Stimulated activated CD4-positive, alpha-beta T cell treated with anti-CD3 and anti-CD28 coated beads, Interleukin-12 subunit alpha, Interleukin-12 subunit beta, amount 100 ng/mL, for 24 hours (primary cell): Measurements from ENCODE around the gene PEX11A.

Experiments used
- DNase-seq, 2 experiments: peaks; one replicate each; pipeline ENCODE4 v3.0.0-alpha.2; 2020; ENCODE audit warnings: low read depth in 2 of 2

PEX11A gene

DNA sequence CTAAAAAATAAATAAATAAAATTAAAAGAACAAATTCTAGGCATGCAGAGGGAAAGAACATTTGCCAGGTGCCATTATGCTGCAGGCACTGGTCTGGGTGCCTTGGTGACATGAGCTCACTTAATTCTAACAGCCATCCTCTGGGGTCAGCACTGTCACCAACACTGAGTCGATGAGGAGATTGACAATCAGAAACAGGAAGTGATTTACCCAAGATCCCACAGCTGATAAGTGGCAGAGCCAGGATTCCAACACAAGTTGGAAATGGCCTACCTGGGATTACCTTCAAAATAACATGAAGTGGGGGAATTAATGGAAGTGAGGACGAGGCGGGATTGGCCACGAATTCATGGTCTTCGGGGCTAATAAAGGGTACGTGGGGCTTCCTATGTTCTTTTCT is 14.9 kb downstream of the PEX11A start:
- no peak for DNase-seq

DNA sequence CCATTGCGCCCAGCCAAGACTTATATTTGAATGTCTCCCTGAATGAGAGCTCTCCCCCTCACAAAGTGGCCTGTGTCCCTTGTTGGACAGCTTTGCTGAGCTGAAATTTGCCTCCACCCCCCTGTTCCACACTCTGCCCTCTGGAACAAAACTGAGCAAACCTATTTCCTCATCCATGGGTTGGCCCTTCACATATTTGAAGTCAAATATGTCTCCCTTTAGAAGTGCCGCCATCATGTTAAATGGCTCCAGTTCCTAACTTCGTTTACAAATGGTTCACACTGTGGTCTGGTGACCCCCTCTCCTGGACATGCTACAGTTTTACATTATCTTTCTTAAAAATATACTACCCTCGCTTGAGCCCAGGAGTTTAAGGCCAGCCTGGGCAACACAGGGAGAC is 16.0 kb downstream of the PEX11A start:
- no peak for DNase-seq

DNA sequence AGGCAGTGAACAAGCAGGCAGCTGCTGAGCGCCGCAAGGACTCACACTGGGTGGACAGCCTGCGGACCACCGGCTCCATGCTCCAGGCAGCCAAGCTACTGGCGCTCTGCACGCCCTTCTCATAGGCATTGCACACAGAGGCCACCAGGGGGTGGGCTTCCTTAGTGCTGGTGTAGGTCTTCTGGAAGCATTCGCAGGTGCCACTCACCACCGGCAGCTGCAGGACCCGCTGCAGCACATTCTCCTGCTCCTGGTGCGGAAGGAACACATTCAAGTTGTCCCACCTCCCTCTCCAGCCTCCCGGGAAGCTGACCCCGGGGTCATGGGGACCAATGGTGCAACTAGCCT is 17.4 kb downstream of the PEX11A start:
- no peak for DNase-seq

DNA sequence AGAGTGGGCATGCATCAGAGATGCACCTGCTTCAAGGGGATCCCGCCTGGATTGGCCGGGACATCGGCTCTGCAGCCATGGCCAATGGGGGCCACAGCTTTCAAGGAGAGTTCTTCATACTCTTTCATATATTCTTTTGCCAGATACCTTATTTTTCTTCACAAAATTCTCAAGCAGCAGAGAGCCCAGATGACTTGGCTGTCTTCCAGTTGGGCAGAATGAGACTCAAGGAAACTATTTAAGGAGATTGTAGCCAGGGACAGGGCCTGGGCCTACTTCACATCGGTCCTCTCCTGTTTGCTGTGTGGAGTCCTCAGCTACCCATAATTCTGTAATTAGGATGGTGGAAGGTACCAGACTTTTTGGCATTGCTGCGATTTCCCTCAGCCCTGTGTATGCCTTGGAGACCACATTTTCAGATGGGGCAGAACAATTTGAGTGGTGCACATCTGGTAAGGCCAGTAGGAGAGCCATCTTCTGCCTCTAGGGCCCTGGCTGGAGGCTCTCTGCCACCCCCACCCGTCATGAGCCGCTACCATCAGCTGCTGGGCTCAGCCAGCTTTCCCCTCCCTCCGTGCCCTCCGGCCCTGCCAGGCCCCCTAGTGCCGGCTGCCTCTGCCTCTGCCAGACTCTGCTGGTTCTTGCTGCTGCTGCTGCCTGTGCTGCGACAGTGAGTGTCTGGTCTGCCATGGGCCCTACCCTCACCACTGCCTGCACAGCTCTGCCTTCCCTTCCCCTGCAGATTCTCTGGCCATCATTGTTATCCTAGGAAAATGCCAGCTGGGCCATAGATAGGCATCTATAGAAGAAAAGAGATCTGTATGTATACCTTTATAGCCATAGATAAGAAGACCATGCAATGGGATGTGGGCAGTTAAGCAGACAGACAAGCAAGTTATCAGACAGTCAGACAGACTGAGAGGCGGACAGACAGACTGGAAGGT is 18.1 kb downstream of the PEX11A start:
- no peak for DNase-seq

DNA sequence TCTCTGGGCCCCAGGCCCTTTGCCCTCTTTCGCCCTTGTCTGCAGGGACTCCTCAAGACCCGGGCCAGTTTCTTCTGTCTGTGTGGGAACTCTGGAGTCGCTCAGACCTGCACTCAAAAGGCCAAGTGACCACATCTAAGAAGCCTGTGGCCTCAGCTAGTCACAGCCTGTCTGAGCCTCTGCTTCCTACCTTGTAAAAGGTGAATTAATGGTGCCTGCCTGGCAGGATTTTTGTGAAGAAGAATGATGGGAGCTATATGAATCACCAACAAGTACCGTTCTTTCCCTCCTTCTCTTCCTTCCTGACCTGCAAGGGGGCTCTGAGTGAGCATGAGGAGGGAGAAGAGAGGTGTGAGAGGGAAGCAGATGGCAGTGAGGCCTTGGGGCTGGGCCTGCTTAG is 18.9 kb downstream of the PEX11A start:
- DNase-seq: no peak

DNA sequence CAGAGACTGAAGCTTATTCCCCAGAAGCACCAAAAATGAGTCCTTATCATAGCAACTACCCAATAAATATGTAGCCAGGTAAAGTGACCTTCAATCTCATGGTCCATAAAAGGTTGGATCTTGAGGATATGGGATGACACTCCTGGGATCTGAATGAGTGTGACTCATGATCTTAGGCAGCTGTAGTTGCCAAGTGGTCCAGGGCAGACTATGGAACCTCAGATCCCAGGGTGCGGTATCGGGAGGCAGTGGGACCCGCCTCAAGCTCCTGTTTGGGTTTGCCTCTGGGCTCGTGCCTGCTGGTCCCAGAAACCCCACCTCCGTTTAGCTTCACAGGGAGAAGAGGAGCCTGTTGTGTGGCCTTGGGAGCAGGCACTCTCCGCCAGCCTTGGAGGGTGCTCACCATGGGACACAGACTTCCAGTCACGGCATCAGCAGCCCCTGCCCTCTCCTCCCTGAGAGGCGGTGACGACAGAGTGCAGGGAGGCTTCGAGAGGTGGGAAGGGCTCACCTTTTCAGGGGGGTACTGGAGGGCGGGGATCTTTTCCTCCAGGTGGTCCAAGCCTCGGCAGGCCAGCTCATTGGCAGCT is 19.5 kb downstream of the PEX11A start:
- DNase-seq: no peak

DNA sequence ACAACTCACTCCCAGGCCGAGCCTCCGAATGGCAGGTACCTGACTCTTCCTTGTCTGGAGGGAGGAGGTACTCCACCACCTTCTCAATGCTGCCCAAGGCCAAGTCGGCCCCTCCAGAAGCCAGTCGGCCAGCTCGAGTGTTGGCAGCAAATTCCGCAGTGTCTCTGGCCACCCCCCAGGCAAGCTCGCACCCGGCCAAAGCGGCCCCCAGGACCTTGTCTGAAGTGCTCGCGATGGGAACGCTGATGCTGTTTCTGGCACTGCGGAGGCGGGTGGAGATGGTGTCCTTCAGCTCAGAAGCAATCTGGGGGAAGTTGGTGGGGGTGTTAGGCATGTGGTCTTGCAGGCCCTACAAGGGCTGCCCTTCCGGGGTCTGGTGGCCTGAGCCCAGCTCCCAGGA is 20.6 kb downstream of the PEX11A start:
- DNase-seq: no peak

DNA sequence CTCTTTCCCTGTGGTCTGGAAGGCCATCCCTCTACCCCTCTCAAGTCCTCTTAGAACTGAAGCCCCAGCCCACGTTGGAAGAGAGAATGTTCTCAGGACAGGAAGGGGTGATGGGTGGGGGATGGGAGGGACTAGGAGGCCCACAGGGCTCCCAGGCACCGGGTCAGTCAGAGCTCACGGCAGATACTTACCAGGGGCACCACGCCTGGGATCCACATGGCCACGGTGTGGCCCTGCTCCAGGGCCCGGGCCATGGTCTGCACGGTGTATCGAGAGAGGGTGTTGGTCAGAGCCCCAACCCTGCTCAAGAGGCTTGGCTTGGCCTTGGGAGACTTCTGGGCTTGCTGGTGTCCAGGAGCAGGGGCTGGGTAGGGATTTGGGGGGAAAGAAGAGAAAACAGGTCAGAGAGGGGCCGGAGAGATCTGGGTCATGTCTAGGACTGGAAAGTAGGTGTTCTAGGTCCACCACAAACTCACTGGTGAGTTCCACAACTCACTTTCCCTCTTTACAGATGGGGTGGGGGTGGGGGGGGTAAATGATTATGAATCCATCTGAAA is 21.2 kb downstream of the PEX11A start:
- no peak for DNase-seq

DNA sequence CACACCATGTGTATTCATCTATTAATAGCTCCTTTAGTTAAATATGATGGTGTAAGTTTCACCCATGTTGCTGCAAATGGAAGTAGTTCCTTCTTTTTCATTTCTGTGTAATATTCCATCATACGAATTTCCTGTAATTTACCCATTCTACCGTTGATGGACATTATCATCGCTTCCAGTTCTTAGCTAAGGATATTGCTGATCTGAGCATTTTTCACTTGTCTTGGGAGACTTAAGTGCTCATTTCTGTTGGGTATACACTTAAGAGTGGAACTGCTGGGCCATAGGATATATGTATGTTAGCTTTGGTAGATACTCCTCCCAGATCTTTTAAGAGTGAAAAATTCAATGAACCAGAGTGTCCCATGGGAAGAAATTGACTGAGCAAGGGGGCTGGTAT is 22.4 kb downstream of the PEX11A start:
- DNase-seq: no peak

DNA sequence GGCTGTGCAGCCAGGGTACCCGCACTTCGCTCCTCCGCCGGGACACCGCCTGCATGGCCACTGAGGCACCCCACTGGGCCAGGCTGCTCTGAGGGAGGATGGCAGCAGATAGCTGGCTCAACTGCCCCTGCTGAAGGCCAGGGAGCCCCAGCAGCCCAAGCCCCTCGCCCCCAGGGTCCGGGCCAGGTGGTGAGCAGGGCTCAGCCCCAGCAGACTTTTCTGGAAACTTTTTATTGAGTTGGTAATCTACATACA is 22.9 kb downstream of the PEX11A start:
- no peak for DNase-seq

DNA sequence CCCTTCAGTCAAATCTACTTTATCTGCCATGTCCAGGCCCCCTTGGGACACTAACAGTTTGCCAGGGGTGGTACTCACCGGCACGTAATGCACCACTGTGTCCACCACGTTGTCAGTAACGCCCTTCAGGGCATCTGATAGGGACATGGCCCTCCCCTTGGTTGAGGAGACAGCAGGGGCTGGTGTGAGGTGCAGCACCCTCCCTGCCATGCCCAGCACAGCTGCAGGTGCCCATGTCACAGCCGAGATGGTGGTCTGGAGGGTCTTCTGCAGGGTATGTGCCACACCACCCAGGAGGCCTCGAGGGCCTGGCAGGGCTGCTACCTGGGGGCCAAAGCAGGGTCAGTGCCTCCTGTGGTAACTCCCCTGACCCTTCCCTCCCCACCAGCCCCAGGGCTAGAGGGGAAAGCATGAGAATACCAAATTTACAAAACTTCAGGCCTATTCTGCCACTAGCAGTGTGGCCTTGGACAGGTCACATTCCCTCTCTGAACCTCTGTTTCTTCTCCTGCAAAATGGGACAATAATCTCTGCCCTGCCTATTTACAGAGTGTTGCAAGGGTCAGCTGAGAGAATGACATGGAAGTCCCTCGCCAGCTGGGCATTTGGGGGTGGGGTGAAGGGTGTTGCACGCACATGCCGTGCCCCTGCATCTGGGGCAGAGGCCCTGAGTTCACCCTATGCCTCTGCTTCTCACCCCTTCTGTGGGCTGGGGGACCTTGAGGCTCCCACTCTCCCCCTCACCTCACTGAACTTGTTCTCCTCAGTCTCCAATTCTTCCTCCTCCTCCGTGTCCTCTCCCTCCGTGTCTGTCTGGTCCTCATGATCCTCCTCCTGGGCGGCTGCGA is 23.5 kb downstream of the PEX11A start:
- DNase-seq: no peak

DNA sequence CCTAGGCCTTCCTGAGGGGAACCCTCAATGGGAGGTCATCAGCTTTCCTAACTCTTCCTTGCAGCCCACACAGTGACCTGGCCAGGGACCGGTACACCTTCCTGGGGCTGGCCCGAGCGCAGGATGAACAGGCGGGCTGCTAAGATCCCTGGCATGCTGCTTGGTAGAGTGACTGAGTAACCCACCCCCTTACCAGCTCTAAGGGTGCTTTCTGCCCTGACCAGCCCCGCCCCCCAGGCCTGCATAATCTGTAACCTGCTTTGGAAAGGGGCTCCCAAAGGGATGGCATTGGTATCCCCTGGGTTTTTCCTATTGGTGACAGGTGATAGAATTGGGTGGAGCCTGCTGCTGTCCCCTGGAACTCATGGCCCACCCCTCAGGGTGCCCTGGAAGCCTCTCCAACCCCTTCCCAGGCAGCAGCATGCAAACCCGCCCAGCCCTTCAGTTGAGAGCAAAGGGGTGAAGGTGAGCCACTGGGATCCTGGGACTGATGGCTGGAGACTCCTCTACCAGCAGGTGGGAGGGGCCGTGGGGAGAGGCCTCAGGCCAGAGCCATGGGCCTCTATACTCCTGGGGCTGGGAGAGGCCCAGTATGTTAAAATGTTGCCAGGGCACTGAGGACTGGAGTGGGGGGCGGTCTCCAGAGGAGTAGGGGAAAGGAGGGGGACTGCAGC is 24.2 kb downstream of the PEX11A start:
- no peak for DNase-seq

DNA sequence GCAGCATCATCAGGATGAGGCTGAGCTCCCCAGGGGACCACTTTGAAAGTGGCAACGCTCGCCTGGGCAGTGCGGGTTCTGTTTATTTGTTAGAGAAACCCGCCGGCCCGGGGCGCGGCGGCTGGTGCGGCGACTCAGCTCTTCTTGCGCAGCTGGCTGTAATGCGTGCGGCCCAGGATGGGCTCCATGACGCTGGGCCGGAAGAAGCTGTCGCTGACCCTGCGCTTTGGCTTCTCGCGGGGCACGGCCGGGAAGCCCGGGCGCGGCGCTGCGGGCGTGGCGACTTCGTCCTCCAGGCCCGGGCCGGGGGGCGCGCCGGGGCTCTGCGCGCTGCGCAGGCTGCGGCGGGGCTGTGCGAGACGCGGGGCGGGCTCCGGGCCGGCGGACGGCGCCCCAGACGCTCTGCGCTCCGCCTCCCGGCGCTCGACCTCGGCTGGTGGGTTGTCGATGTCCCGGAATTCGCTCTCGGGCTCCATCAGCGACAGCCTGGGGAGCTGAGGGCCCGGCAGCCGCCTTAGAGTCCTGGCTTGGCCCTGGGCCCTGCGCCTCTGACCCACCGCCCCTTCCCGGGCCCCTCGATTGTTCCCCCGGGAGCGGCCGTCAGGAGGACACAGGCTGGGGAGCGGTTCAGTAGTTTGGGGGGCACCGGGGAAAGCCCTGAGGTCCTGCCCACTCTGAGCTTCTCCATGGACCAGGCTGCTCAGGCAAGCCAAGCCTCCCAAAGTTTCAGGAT is 24.9 kb downstream of the PEX11A start:
- DNase-seq: no peak

DNA sequence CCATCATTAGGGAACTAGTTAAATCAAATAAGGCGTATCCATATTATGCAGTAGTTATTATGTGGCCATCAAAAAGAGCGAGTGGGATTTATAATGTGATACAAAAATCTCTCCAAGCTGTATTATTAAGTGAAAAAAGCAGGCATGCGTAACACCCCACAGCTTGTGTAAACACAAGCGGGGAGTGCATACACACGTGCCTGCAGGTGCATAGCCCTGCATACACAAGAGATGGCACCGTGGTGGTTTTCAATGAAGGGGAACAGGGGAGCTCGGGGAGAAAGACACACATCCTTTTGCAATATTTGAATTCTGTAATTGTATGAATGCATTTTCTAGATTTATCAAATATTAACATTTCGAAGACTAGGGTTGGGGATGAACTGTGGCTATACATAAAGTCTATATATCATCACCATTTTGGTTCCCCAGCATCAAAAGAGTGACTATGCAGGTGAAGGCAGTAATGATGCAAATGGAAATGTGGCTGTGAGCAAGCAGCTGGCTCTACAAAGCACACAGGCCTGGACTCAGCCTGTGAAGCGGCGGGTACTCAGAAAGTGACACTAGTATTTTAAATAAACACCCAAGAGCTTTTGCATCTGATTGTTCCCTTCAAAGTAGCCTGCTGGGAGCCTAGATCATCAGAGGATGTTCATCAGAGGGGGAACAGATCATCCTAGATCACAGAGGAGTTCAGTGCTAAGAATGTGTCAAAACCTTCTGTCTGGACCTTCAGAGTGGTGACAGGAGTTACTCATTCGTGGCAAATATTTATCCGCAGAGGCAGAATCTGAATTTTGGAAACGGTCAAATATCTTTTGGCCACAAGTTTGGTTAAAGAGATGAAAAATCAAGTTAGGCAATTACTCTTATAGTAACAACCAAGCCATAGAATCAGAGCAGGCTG is 25.9 kb downstream of the PEX11A start:
- DNase-seq: no peak

DNA sequence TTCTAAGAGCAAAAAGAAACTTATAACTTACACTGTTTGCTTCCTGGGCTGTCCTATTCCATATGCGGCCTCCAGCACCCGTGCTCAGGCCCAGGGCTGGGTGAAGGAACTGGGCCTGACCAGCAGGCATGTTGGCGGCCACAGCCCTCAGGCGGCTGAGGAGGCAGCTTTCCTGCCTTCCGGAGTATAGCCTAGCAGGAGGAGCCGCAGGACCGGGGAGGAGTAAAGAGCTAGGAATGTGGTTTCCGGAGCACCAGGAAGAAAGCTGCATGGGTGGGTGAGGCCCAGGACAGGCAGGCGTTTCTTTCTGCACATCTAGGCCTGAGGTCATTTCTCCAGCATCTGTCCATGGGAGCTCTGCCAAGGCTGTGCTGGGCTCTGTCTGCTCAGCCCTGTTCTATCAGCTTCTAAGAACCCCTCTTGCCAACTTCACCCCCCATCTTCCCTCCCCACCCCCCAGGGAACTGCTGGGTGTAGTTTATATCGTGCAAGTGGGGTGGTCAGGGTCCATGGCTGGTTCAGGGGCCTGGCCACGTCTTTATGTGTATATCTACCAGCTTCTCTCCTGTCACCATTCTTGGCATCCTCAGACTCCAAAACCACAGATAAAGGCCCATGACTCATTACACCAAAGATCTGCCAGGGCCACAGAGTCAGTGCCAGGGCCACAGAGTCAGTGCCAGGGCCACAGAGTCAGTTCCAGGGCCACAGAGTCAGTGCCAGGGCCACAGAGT is 27.5 kb downstream of the PEX11A start:
- no peak for DNase-seq

DNA sequence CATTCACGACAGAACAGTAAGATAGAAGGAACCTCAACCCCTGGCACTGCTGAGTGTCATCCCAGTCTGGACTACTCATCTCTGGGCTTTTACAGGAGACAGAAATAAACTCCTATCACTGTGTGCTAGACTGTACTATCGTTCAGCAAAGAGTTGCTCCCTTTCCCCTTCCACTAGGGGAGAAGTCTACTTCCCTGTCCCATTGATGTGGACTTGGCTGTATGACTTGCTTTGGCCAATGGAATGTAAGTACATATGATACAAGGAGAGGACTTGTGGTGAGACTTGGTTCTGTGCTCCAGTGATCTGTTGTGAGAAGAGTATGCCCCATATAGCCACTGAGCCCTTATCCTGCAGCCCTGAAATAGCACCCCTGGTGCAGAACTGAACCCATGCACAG is 30.0 kb downstream of the PEX11A start:
- no peak for DNase-seq

DNA sequence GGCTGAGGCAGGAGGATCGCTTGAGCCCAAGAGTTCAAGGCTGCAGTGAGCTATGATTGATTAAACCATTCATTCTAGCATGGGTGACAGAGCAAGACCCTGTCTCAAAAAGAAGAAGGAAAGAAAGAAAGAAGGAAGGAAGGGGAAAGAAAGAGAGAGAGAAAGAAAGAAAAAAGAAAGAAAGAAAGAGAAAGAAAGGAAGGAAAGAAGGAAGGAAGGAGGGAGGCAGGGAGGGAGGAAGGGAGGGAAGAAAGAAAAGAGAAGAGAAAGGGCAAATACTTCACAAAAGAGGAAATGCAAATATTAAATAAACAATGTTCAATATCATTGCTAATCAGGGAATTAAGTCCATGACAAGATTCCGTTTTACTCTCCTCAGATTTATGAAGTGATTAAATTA is 31.3 kb downstream of the PEX11A start:
- no peak for DNase-seq

DNA sequence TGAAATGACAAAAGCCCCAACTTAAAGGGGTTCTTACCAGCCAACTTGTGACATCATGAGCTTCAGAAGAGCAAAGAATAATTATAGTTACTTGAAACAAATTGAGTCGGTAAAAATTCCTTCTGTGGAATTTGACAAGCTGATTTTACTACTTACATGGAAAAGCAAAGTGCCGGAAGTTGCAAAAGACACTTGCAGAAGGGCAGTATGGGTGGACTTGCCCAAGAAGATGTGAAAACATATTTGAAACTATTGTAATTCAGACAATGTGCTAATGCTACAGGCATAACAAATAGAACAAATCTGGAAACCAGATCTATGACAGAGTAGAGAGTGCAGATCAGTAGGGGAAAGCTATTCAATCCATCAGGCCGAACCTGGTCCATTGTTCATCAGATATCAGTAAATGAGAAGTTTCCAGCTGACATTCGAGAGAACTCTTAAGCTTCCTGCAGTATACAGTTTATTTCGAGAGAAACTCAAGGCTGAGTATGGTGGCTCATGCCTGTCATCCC is 32.8 kb downstream of the PEX11A start:
- no peak for DNase-seq

DNA sequence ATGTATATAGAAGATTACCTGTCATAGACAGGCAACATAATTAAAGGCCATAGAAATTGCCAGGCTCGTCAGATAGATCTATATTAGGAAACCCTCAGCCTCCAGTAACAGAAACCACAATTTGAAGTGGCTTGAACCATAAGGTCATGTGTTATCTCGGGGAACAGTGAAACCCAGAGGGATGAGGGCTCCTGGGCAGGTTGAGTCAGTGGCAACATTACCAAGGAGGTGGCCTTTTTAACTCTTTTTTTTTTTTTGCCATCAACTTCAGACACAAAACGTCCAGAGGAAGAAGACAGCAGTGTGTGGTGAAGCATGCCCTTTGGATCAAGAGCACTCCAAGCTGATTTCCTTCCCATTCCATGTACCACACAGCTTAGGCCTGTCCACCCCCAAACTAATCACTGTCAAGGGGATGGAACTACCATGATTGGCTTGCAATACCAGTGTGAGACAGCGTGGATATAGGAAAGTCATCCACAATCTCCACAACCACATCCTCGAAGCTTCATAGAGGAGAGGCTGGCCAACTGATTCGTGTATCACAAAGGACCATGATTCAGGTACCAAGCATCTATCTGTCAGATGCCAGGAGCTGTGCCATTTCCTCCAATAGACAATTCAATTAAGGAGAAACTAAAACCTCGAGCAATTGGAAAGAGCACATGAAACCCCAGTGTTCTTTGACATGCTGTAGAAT is 34.3 kb downstream of the PEX11A start:
- no peak for DNase-seq
